Measurements from ENCODE around the gene IL27RA.

The IL27RA gene

GRCh38 chr19:14031719-14032480, at the start of gene IL27RA:
TSS of gene IL27RA (plus strand) at chr19:14031762. CDS start at chr19:14031873, 111 bp downstream.
- DNase-seq: peak in 2 of 3 experiments; percentile 81 to 85

GRCh38 chr19:13981988-13982501, 49.5 kb upstream of the IL27RA start:
- DNase-seq: peak in 2 of 3 experiments; percentile 50 to 68

GRCh38 chr19:13982773-13983172, 48.8 kb upstream of the IL27RA start:
- no peak for DNase-seq

GRCh38 chr19:13983213-13983889, 48.2 kb upstream of the IL27RA start:
- DNase-seq: peak; percentile 23 to 95 (median 94)

- DNase-seq: peak in 1 of 3 experiments; percentile 64
Measured at GRCh38 chr19:13984186-13984585, 47.4 kb upstream of the IL27RA start.

GRCh38 chr19:13984875-13985741, 46.5 kb upstream of the IL27RA start:
- DNase-seq: peak in 2 of 3 experiments; percentile 19 to 61

GRCh38 chr19:13985771-13986347, 45.7 kb upstream of the IL27RA start:
- DNase-seq: peak in 2 of 3 experiments; percentile 68 to 86

GRCh38 chr19:13986348-13986904, 45.1 kb upstream of the IL27RA start:
- DNase-seq: peak; percentile 63 to 95 (median 91)

GRCh38 chr19:13987101-13987890, 44.3 kb upstream of the IL27RA start:
- DNase-seq: no peak

GRCh38 chr19:13989487-13989886, 42.1 kb upstream of the IL27RA start:
- no peak for DNase-seq

GRCh38 chr19:13990085-13990484, 41.5 kb upstream of the IL27RA start:
- DNase-seq: no peak

- no peak for DNase-seq
Measured at GRCh38 chr19:13992025-13992424, 39.5 kb upstream of the IL27RA start.

GRCh38 chr19:13993590-13994300, 37.8 kb upstream of the IL27RA start:
- DNase-seq: no peak

GRCh38 chr19:13995017-13995728, 36.4 kb upstream of the IL27RA start:
- no peak for DNase-seq

- DNase-seq: no peak
Measured at GRCh38 chr19:13995878-13996765, 35.4 kb upstream of the IL27RA start.

- no peak for DNase-seq
Measured at GRCh38 chr19:13996928-13997630, 34.5 kb upstream of the IL27RA start.

- no peak for DNase-seq
Measured at GRCh38 chr19:13997631-13997962, 34.0 kb upstream of the IL27RA start.

GRCh38 chr19:13998426-13998825, 33.1 kb upstream of the IL27RA start:
- no peak for DNase-seq

Data from NCI-H1417 (cell line).